WTC11 (cell line): ENCODE results near the gene C14orf93.

Source experiments
- CREB1 ChIP-seq: sonication (generic); formaldehyde crosslinking; IDR thresholded peaks from 2 replicates; pipeline ENCODE4 v1.8.0; 2023; ENCODE audit warnings: mild to moderate bottlenecking, missing genetic modification reagents
- CTCF ChIP-seq: fragments of 200-600 bp; IDR thresholded peaks from 2 replicates; pipeline ENCODE4 v1.8.0; 2022; ENCODE audit warnings: antibody characterized with exemption
- KAT7 ChIP-seq: sonication (generic); formaldehyde crosslinking; IDR thresholded peaks from 2 replicates; pipeline ENCODE4 v1.8.1; 2023; ENCODE audit warnings: missing genetic modification reagents, mild to moderate bottlenecking, borderline replicate concordance
- NR1H2 ChIP-seq: sonication (generic); formaldehyde crosslinking; IDR thresholded peaks from 2 replicates; pipeline ENCODE4 v1.9.0; 2021; ENCODE audit warnings: mild to moderate bottlenecking, moderate library complexity, missing genetic modification reagents
- RORB ChIP-seq: fragments of 250-450 bp; sonication (Bioruptor Pico); IDR thresholded peaks from 2 replicates; pipeline ENCODE4 v1.9.0; 2021; ENCODE audit warnings: mild to moderate bottlenecking
- SP1 ChIP-seq: sonication (generic); formaldehyde crosslinking; conservative IDR thresholded peaks from 2 replicates; pipeline ENCODE4 v1.8.1; 2022; ENCODE audit warnings: missing genetic modification reagents
- ZNF121 ChIP-seq: sonication (generic); formaldehyde crosslinking; IDR thresholded peaks from 2 replicates; pipeline ENCODE4 v1.8.0; 2023; ENCODE audit warnings: missing genetic modification reagents
- ZNF317 ChIP-seq: sonication (generic); formaldehyde crosslinking; IDR thresholded peaks from 2 replicates; pipeline ENCODE4 v1.8.1; 2023; ENCODE audit warnings: low read depth, mild to moderate bottlenecking, moderate library complexity, missing genetic modification reagents, borderline replicate concordance
- TF ChIP-seq, protein P1 (sequence below): sonication (generic); formaldehyde crosslinking; IDR thresholded peaks from 2 replicates; pipeline ENCODE4 v1.8.1; 2023; ENCODE audit warnings: mild to moderate bottlenecking, missing genetic modification reagents, moderate library complexity
- TF ChIP-seq, protein P2 (sequence below): sonication (generic); formaldehyde crosslinking; IDR thresholded peaks from 2 replicates; pipeline ENCODE4 v1.8.1; 2023; ENCODE audit warnings: mild to moderate bottlenecking, missing genetic modification reagents, moderate library complexity
- TF ChIP-seq, protein P3 (sequence below): sonication (generic); formaldehyde crosslinking; IDR thresholded peaks from 2 replicates; pipeline ENCODE4 v1.8.1; 2023; ENCODE audit warnings: mild to moderate bottlenecking, missing genetic modification reagents

- TF ChIP-seq NR1H2 (CRISPR knock-in tag) (no peak), RORB (CRISPR knock-in tag) (no peak), CREB1 (CRISPR knock-in tag) (no peak), CTCF (no peak), KAT7 (CRISPR knock-in tag) (no peak), SP1 (no peak), ZNF121 (CRISPR knock-in tag) (no peak), ZNF317 (CRISPR knock-in tag) (no peak)
- TF ChIP-seq, protein P1, sequence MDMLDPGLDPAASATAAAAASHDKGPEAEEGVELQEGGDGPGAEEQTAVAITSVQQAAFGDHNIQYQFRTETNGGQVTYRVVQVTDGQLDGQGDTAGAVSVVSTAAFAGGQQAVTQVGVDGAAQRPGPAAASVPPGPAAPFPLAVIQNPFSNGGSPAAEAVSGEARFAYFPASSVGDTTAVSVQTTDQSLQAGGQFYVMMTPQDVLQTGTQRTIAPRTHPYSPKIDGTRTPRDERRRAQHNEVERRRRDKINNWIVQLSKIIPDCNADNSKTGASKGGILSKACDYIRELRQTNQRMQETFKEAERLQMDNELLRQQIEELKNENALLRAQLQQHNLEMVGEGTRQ (CRISPR knock-in tag) = no peak
- TF ChIP-seq, protein P2, sequence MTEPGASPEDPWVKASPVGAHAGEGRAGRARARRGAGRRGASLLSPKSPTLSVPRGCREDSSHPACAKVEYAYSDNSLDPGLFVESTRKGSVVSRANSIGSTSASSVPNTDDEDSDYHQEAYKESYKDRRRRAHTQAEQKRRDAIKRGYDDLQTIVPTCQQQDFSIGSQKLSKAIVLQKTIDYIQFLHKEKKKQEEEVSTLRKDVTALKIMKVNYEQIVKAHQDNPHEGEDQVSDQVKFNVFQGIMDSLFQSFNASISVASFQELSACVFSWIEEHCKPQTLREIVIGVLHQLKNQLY (CRISPR knock-in tag) = no peak
- TF ChIP-seq, protein P3, sequence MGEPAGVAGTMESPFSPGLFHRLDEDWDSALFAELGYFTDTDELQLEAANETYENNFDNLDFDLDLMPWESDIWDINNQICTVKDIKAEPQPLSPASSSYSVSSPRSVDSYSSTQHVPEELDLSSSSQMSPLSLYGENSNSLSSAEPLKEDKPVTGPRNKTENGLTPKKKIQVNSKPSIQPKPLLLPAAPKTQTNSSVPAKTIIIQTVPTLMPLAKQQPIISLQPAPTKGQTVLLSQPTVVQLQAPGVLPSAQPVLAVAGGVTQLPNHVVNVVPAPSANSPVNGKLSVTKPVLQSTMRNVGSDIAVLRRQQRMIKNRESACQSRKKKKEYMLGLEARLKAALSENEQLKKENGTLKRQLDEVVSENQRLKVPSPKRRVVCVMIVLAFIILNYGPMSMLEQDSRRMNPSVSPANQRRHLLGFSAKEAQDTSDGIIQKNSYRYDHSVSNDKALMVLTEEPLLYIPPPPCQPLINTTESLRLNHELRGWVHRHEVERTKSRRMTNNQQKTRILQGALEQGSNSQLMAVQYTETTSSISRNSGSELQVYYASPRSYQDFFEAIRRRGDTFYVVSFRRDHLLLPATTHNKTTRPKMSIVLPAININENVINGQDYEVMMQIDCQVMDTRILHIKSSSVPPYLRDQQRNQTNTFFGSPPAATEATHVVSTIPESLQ = no peak
These were observed 30.8 kb downstream of the C14orf93 start for GRCh38 chr14:22978981-22979671.
